Activated CD8-positive, alpha-beta T cell treated with anti-CD3 and anti-CD28 coated beads for 36 hours (primary cell): ENCODE measurements around the gene METTL1. TPM values are rescaled to one million over a fixed set of nuclear protein-coding genes. Genes with fewer than 3 reads are reported as not detected.
"Not testable (repeated sequence)": the region's sequence is repeated elsewhere in the genome, so short reads cannot be mapped to it uniquely, and the experiment has no call there.

Experiments used
- ATAC-seq: fragments of 200-7000 bp; cut with Tn5 transposase; one replicate; pipeline ENCODE4 v1.10.0; 2021; ENCODE audit warnings: mild to moderate bottlenecking, moderate library complexity
- CTCF ChIA-PET: fragments of 350-600 bp; sonication (Branson Sonifier 250); formaldehyde crosslinking; loops from one replicate; lab custom pipeline; 2021; ENCODE audit warnings: antibody characterized with exemption; lab: Charles Lee
- POLR2A ChIA-PET: fragments of 350-600 bp; sonication (Branson Sonifier 250); formaldehyde crosslinking; loops from one replicate; lab custom pipeline; 2021; ENCODE audit warnings: antibody characterized with exemption; lab: Charles Lee
- DNase-seq: peaks from one replicate; pipeline ENCODE4 v3.0.0-alpha.2; 2020
- H3K27ac Mint-ChIP-seq: one replicate; pipeline ENCODE4 v1.8.0; 2021; ENCODE audit warnings: mild to moderate bottlenecking, mixed read lengths
- H3K27me3 Mint-ChIP-seq: one replicate; pipeline ENCODE4 v1.8.0; 2021; ENCODE audit warnings: mixed read lengths
- H3K36me3 Mint-ChIP-seq: one replicate; pipeline ENCODE4 v1.8.0; 2021; ENCODE audit warnings: low read depth, mixed read lengths
- H3K4me1 Mint-ChIP-seq: one replicate; pipeline ENCODE4 v1.8.0; 2021; ENCODE audit warnings: low read depth, mixed read lengths
- H3K4me3 Mint-ChIP-seq: one replicate; pipeline ENCODE4 v1.8.0; 2021; ENCODE audit warnings: mild to moderate bottlenecking, moderate library complexity, mixed read lengths
- H3K9me3 Mint-ChIP-seq: one replicate; pipeline ENCODE4 v1.8.0; 2021; ENCODE audit warnings: mixed read lengths
- CTCF ChIP-seq: fragments of 200-600 bp; IDR thresholded peaks from one replicate; pipeline ENCODE4 v1.8.0; 2022; ENCODE audit warnings: antibody characterized with exemption, mild to moderate bottlenecking
- intact Hi-C: fragments of 100-400 bp; cut with micrococcal nuclease; formaldehyde crosslinking; loops from one replicate; pipeline ENCODE4 v1.10.0; 2022
- total RNA-seq, 2 experiments: library from RNA; stranded (reverse); gene quantifications; one replicate each; pipeline ENCODE4 v1.2.3, GENCODE V29; 2021

METTL1 gene
- total RNA-seq, 2 experiments from 2014 or later = 29.6 to 34.1 TPM

GRCh38 chr12:57722716-57723629, 48.9 kb downstream of the METTL1 start:
- ATAC-seq = no peak
- POLR2A ChIA-PET = interaction anchor here (0.7 to 1.5 kb wide), 4 partner anchors 19 to 160 kb away, joined by 3 to 4 read pairs (median 3); partner anchors contain the start of gene TSPAN31
- DNase-seq = no peak
- Mint-ChIP-seq H3K27ac (no peak overlapping the region), H3K4me3 (no peak overlapping the region), H3K4me1 (peaks cover 6% of the 10 kb centered on the region), H3K36me3 (peaks cover 27% of the 10 kb centered on the region), H3K9me3 (no peaks in the 10 kb centered on the region), H3K27me3 (no peaks in the 10 kb centered on the region)
- intact Hi-C loops = no loop called here
- CTCF ChIA-PET = interaction anchor here (0.8 to 1.8 kb wide), 4 partner anchors 10 to 18 kb away, joined by 3 to 4 read pairs (median 3); no protein-coding TSS in a partner anchor
- TF ChIP-seq CTCF = no peak

- ATAC-seq, H3K27me3 Mint-ChIP-seq, H3K4me1 Mint-ChIP-seq, H3K9me3 Mint-ChIP-seq, CTCF ChIA-PET, H3K4me3 Mint-ChIP-seq, intact Hi-C loops, DNase-seq: not testable (repeated sequence)
- H3K27ac Mint-ChIP-seq = peak overlapping the region; percentile 65
- POLR2A ChIA-PET = interaction anchor here (0.6 to 1.0 kb wide), 4 partner anchors 13 to 23 kb away, joined by 3 to 4 read pairs (median 3); partner anchors contain the start of gene TSPAN31
- peaks cover 21% of the 10 kb centered on the region for H3K36me3 Mint-ChIP-seq
Observed at GRCh38 chr12:57721846-57722608, 49.9 kb downstream of the METTL1 start.

- Mint-ChIP-seq H3K4me1 (peaks cover 3% of the 10 kb centered on the region), H3K27me3 (no peaks in the 10 kb centered on the region), H3K9me3 (no peaks in the 10 kb centered on the region), H3K36me3 (peaks cover 16% of the 10 kb centered on the region), H3K4me3 (no peak overlapping the region), H3K27ac (no peak overlapping the region)
- POLR2A ChIA-PET = interaction anchor here (0.6 to 1.0 kb wide), 5 partner anchors 12 to 27 kb away, joined by 3 to 4 read pairs (median 3); partner anchors contain the start of genes OS9 and TSPAN31
- DNase-seq (no peak), ATAC-seq (no peak)
- no peak for TF ChIP-seq CTCF
- intact Hi-C loops = no loop called here
- CTCF ChIA-PET = no interaction called here
Observed at GRCh38 chr12:57720606-57721595, 51.0 kb downstream of the METTL1 start.

- ATAC-seq = no peak
- intact Hi-C loops = no loop called here
- DNase-seq = no peak
- H3K27ac Mint-ChIP-seq = no peak overlapping the region
- CTCF ChIA-PET = interaction anchor here (1.2 kb wide), 1 partner anchor 13 kb away, joined by 3 read pairs; no protein-coding TSS in a partner anchor
- POLR2A ChIA-PET = interaction anchor here (0.6 to 1.6 kb wide), 5 partner anchors 9 to 313 kb away, joined by 3 to 4 read pairs (median 3); partner anchors contain the start of gene OS9
- H3K36me3 Mint-ChIP-seq = peaks cover 20% of the 10 kb centered on the region
- no peak for TF ChIP-seq CTCF
- no peaks in the 10 kb centered on the region for H3K9me3 Mint-ChIP-seq
- no peaks in the 10 kb centered on the region for H3K27me3 Mint-ChIP-seq
- no peak overlapping the region for H3K4me3 Mint-ChIP-seq
- peaks cover 3% of the 10 kb centered on the region for H3K4me1 Mint-ChIP-seq
Observed at GRCh38 chr12:57719777-57720605, 51.9 kb downstream of the METTL1 start.
